Uterus (tissue), 4 donors: ENCODE data around the gene ING3. TPM values are rescaled to one million over a fixed set of nuclear protein-coding genes. Genes with fewer than 3 reads are reported as not detected.
"Not testable (repeated sequence)": the region's sequence is repeated elsewhere in the genome, so short reads cannot be mapped to it uniquely, and the experiment has no call there.

ENCODE experiments used
- DNase-seq, 2 donors: peaks; one replicate each; pipeline ENCODE4 v3.0.0-alpha.2; 2019 to 2020
- H3K27ac ChIP-seq, 2 donors: fragments of 200-600 bp; sonication (generic); 1 replicate in 1 of 2; 2 replicates in 1 of 2; pipeline ENCODE4 v1.5.1; 2016 to 2018
- H3K27me3 ChIP-seq, 2 donors: fragments of 200-600 bp; sonication (generic); one replicate each; pipeline ENCODE4 v1.5.1; 2018 to 2019; ENCODE audit warnings: control low read depth in 1 of 2
- H3K36me3 ChIP-seq, 2 donors: fragments of 200-600 bp; sonication (generic); one replicate each; pipeline ENCODE4 v1.5.1; 2019; ENCODE audit warnings: control low read depth in 1 of 2
- H3K4me1 ChIP-seq, 2 donors: fragments of 200-600 bp; sonication (generic); one replicate each; pipeline ENCODE4 v1.5.1; 2018 to 2019; ENCODE audit warnings: control low read depth in 1 of 2
- H3K4me3 ChIP-seq, 2 donors: fragments of 200-600 bp; sonication (generic); 1 replicate in 1 of 2; 2 replicates in 1 of 2; pipeline ENCODE4 v1.5.1; 2018 to 2019; ENCODE audit warnings: mild to moderate bottlenecking in 1 of 2
- H3K9me3 ChIP-seq, 2 donors: fragments of 200-600 bp; sonication (generic); one replicate each; pipeline ENCODE4 v1.5.1; 2019; ENCODE audit warnings: control low read depth in 1 of 2
- CTCF ChIP-seq, 4 experiments: fragments of 200-600 bp in 2 of 4; fragments of 450-650 bp in 2 of 4; sonication (generic) in 2 of 4; IDR thresholded peaks; one replicate each; pipeline ENCODE4 v1.5.1; 2016 to 2019; ENCODE audit warnings: antibody characterized with exemption in 4 of 4, mild to moderate bottlenecking in 2 of 4, moderate library complexity in 1 of 4
- POLR2A ChIP-seq, 2 donors: fragments of 450-650 bp; IDR thresholded peaks; one replicate each; pipeline ENCODE4 v1.6.1; 2016; ENCODE audit warnings: antibody characterized with exemption in 2 of 2, mild to moderate bottlenecking in 1 of 2, moderate library complexity in 1 of 2
- intact Hi-C: fragments of 100-400 bp; cut with DNase I; formaldehyde crosslinking; loops from one replicate; pipeline ENCODE4 v1.15.1; 2023; ENCODE audit warnings: low total_unique reads
- total RNA-seq, 4 donors: library from RNA; depleted of rRNA in 3 of 4; stranded (reverse); fragments of >200 nt in 3 of 4; gene quantifications; one replicate each; pipeline versions ENCODE4 v1.1.0 to v1.2.4, GENCODE V29; 2014 to 2023
- donor health status: DM: yes; HTN: yes; CAD: no.

Gene ING3
- total RNA-seq, 4 donors from 2014 or later: 16.4 to 37.7 (median 21.3) TPM

DNA sequence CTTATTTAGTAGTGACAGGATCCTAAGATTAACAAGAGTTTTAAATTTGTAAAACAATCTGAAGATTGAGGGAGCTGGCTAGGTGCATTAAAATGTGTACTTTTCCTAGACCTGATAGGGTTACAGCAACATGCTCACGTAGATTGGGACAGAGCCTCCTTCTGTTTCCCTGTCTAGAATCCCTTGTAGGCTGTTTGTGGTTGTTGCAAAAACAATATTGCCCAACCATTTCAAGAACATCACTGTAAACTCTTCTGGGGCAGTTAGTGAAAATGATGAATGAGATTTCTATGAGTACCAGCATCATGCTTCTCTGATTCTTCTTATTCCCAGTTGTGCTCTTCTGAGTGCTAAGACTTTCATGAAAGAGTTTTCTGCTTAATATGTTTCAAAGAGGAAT is 23.3 kb downstream of the ING3 start:
- Histone ChIP-seq H3K27ac (no peak overlapping the region), H3K4me3 (no peak overlapping the region), H3K27me3 (no peaks in the 10 kb centered on the region), H3K36me3 (no peaks in the 10 kb centered on the region), H3K9me3 (no peaks in the 10 kb centered on the region), H3K4me1 (no peaks in the 10 kb centered on the region)
- TF ChIP-seq CTCF (IDR thresholded peaks at IDR 0.05): no peak
- no peak for TF ChIP-seq POLR2A (IDR thresholded peaks at IDR 0.05)
- intact Hi-C loops: no loop called here
- no peak for DNase-seq

DNA sequence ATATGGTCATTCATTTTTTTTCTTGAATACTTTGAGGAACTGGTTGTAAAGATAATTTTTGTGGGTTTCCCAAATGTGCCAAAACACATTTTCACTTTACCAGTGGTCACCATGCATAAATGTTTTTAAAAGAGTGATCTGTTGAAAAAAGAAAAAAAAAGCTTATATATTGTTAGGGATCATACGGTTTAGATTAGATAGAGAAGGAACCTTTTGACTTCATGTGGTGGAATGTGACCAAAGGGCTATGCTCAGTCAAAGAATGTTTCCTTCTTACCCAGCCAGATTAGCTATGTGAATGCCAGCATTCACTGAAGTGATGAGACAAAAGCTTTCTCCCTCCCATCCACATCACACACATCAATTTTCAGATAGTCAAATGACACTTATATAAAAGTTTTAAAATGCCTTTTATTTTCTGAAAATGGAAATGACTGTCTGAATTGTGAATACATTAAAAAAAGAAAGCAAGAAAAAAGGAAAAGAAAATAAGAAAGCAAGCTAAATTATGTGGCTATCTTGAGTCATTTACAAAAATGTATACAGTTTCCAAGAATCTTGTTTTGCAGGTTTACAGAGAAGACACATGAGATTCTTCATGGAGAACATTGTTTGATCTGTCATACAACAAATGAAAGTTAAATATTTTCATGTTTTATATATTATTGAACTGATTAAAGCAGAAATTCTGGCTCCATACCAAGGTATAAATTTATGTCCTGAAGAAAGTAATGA is 29.4 kb downstream of the ING3 start:
- Histone ChIP-seq H3K9me3 (no peaks in the 10 kb centered on the region), H3K36me3 (no peaks in the 10 kb centered on the region), H3K4me3 (no peak overlapping the region), H3K4me1 (no peaks in the 10 kb centered on the region), H3K27me3 (no peaks in the 10 kb centered on the region), H3K27ac (no peak overlapping the region)
- TF ChIP-seq POLR2A (IDR thresholded peaks at IDR 0.05): no peak
- no peak for TF ChIP-seq CTCF (IDR thresholded peaks at IDR 0.05)
- DNase-seq: no peak
- intact Hi-C loops: no loop called here

DNA sequence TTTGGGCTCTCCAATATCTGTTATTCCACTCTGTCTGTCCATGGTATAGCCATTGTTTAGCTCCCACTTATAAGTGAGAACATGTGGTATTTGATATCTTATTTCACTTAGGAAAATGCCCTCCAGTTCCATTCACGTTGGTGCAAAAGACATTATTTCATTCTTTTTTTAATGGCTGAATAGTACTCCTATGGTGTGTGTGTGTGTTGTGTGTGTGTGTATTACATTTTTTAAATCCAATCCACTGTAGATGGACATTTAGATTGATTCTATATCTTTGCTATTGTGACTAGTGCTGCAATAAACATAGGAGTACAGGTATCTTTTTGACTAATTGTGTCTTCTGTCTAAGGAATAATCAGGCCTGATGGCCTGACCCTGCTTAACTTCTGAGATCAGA is 30.5 kb downstream of the ING3 start:
- no peak for TF ChIP-seq POLR2A (IDR thresholded peaks at IDR 0.05)
- no peak for TF ChIP-seq CTCF (IDR thresholded peaks at IDR 0.05)

GRCh38 chr7:120981888-120982615 is 31.5 kb downstream of the ING3 start:
- no peak for DNase-seq
- H3K27ac ChIP-seq: no peak overlapping the region

More for the DNA sequence above, 30.5 kb downstream of the ING3 start:
- Histone ChIP-seq H3K4me3 (no peak overlapping the region), H3K27me3 (no peaks in the 10 kb centered on the region), H3K36me3 (no peaks in the 10 kb centered on the region), H3K4me1 (no peaks in the 10 kb centered on the region), H3K27ac (no peak overlapping the region), H3K9me3 (no peaks in the 10 kb centered on the region)
- no peak for DNase-seq
- intact Hi-C loops: no loop called here

GRCh38 chr7:120983592-120983991 is 33.0 kb downstream of the ING3 start:
- intact Hi-C loops, H3K36me3 ChIP-seq: not testable (repeated sequence)

More at GRCh38 chr7:120981888-120982615, 31.5 kb downstream of the ING3 start:
- TF ChIP-seq POLR2A (IDR thresholded peaks at IDR 0.05): no peak
- H3K36me3 ChIP-seq: no peaks in the 10 kb centered on the region
- no peaks in the 10 kb centered on the region for H3K9me3 ChIP-seq
- H3K4me3 ChIP-seq: no peak overlapping the region
- H3K4me1 ChIP-seq: no peaks in the 10 kb centered on the region
- intact Hi-C loops: no loop called here
- no peaks in the 10 kb centered on the region for H3K27me3 ChIP-seq

GRCh38 chr7:120984406-120984805 is 33.8 kb downstream of the ING3 start:
- Histone ChIP-seq H3K27me3 (no peaks in the 10 kb centered on the region), H3K4me3 (no peak overlapping the region), H3K27ac (no peak overlapping the region), H3K36me3 (no peaks in the 10 kb centered on the region), H3K4me1 (no peaks in the 10 kb centered on the region), H3K9me3 (no peaks in the 10 kb centered on the region)
- intact Hi-C loops: no loop called here
- TF ChIP-seq CTCF (IDR thresholded peaks at IDR 0.05) (no peak), POLR2A (IDR thresholded peaks at IDR 0.05) (no peak)
- DNase-seq: no peak

More at GRCh38 chr7:120983592-120983991, 33.0 kb downstream of the ING3 start:
- not testable (repeated sequence) for DNase-seq, H3K27ac ChIP-seq, H3K4me3 ChIP-seq, H3K9me3 ChIP-seq, H3K4me1 ChIP-seq, H3K27me3 ChIP-seq
